Suprapubic skin (tissue), 4 donors: ENCODE results near the gene SMG1.
"Not testable (repeated sequence)": the region's sequence is repeated elsewhere in the genome, so short reads cannot be mapped to it uniquely, and the experiment has no call there.

Experiments used
- POLR2A ChIP-seq, 2 donors: fragments of 450-650 bp; IDR thresholded peaks; one replicate each; pipeline ENCODE4 v1.6.1; 2017; ENCODE audit warnings: antibody characterized with exemption in 2 of 2, mild to moderate bottlenecking in 2 of 2, moderate library complexity in 2 of 2
- POLR2AphosphoS5 ChIP-seq, 3 donors: sonication (generic); formaldehyde crosslinking; IDR thresholded peaks; one replicate each; pipeline ENCODE4 v1.6.1; 2017; ENCODE audit warnings: antibody characterized with exemption in 3 of 3
- TF ChIP-seq, protein P1 (sequence below), 2 donors: fragments of 200-600 bp in 1 of 2; fragments of 450-650 bp in 1 of 2; sonication (generic) in 1 of 2; IDR thresholded peaks; one replicate each; pipeline ENCODE4 v1.5.1; 2016 to 2019; ENCODE audit warnings: antibody characterized with exemption in 2 of 2, mild to moderate bottlenecking in 1 of 2, moderate library complexity in 1 of 2

DNA sequence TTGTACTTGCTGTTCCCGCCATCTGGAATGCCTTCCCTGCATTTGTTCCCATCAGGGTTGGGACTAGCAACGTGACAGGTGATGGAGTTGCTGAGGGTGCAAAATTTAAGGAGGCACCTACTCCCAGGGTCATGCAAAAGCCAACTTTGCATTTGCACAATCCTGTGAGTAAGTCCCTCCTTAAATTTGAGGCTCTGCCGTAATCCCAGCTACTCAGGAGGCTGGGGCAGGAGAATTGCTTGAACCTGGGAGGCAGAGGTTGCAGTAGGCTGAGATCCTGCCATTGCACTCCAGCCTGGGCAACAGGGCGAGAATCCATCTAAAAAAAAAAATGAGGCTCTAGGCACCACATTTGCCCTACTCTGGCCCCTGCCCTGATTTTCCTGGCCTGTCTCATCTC is 3.9 kb upstream of the SMG1 start:
- TF ChIP-seq, protein P1, sequence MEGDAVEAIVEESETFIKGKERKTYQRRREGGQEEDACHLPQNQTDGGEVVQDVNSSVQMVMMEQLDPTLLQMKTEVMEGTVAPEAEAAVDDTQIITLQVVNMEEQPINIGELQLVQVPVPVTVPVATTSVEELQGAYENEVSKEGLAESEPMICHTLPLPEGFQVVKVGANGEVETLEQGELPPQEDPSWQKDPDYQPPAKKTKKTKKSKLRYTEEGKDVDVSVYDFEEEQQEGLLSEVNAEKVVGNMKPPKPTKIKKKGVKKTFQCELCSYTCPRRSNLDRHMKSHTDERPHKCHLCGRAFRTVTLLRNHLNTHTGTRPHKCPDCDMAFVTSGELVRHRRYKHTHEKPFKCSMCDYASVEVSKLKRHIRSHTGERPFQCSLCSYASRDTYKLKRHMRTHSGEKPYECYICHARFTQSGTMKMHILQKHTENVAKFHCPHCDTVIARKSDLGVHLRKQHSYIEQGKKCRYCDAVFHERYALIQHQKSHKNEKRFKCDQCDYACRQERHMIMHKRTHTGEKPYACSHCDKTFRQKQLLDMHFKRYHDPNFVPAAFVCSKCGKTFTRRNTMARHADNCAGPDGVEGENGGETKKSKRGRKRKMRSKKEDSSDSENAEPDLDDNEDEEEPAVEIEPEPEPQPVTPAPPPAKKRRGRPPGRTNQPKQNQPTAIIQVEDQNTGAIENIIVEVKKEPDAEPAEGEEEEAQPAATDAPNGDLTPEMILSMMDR (IDR thresholded peaks at IDR 0.05): not testable (repeated sequence)
- not testable (repeated sequence) for TF ChIP-seq POLR2A, POLR2AphosphoS5 (IDR thresholded peaks at IDR 0.05)
